Esophagus mucosa (tissue), 1 donor: ENCODE data around the gene OR52A1. TPM values are rescaled to one million over a fixed set of nuclear protein-coding genes. Genes with fewer than 3 reads are reported as not detected.

ENCODE experiments used
- ATAC-seq: fragments of 200-7000 bp; cut with Tn5 transposase; one replicate; pipeline ENCODE4 v1.9.1; 2020
- total RNA-seq: library from RNA; stranded (reverse); gene quantifications from one replicate; pipeline ENCODE4 v1.2.4, GENCODE V29; 2023
- donor health status: DM: yes; HTN: yes; CAD: no.

Gene OR52A1
- total RNA-seq, 1 donor from 2014 or later = not detected

GRCh38 chr11:5131584-5132335 lies 22.8 kb downstream of the OR52A1 start:
- ATAC-seq = no peak

- no peak for ATAC-seq
Observed at GRCh38 chr11:5129457-5129877, 25.1 kb downstream of the OR52A1 start.

- ATAC-seq = no peak
Observed at GRCh38 chr11:5124891-5125620, 29.5 kb downstream of the OR52A1 start.

GRCh38 chr11:5123802-5124521 lies 30.6 kb downstream of the OR52A1 start:
- ATAC-seq = peak; percentile 73

- ATAC-seq = no peak
Observed at GRCh38 chr11:5118893-5119292, 35.7 kb downstream of the OR52A1 start.

GRCh38 chr11:5117588-5117987 lies 37.0 kb downstream of the OR52A1 start:
- ATAC-seq = no peak

- no peak for ATAC-seq
Observed at GRCh38 chr11:5115339-5115738, 39.2 kb downstream of the OR52A1 start.

GRCh38 chr11:5107285-5107684 lies 47.3 kb downstream of the OR52A1 start:
- no peak for ATAC-seq

- no peak for ATAC-seq
Observed at GRCh38 chr11:5103066-5103465, 51.5 kb downstream of the OR52A1 start.

- no peak for ATAC-seq
Observed at GRCh38 chr11:5102246-5102645, 52.3 kb downstream of the OR52A1 start.

- ATAC-seq = no peak
Observed at GRCh38 chr11:5096011-5096410, 58.5 kb downstream of the OR52A1 start.

Other genes with a start within 250 kb of the OR52A1 start
- gene OR51G2, start 235.4 kb downstream of the OR52A1 start, total RNA-seq = not detected
- gene OR51G1, start 230.4 kb downstream of the OR52A1 start, total RNA-seq = not detected
- not detected for gene OR51A4, start 207.2 kb downstream of the OR52A1 start, total RNA-seq
- not detected for gene OR51A2, start 199.0 kb downstream of the OR52A1 start, total RNA-seq
- gene OR51L1, start 159.9 kb downstream of the OR52A1 start, total RNA-seq = not detected
- not detected for gene OR52J3, start 108.2 kb downstream of the OR52A1 start, total RNA-seq
- gene OR52E2, start 95.1 kb downstream of the OR52A1 start, total RNA-seq = not detected
- gene OR52E1, start 85.2 kb downstream of the OR52A1 start, total RNA-seq = not detected
- not detected for gene OR52A5, start 16.4 kb downstream of the OR52A1 start, total RNA-seq
- not detected for gene OR51V1, start 45.9 kb upstream of the OR52A1 start, total RNA-seq
- gene HBB, start 72.3 kb upstream of the OR52A1 start, total RNA-seq = 20.2 TPM
- not detected for gene HBD, start 79.7 kb upstream of the OR52A1 start, total RNA-seq
- not detected for gene HBG1, start 95.1 kb upstream of the OR52A1 start, total RNA-seq
- gene HBG2, start 100.0 kb upstream of the OR52A1 start, total RNA-seq = not detected
- gene HBE1, start 115.2 kb upstream of the OR52A1 start, total RNA-seq = not detected
- gene OR51B4, start 147.2 kb upstream of the OR52A1 start, total RNA-seq = not detected
- not detected for gene OR51B2, start 169.5 kb upstream of the OR52A1 start, total RNA-seq
- not detected for gene OR51B5, start 188.8 kb upstream of the OR52A1 start, total RNA-seq
- not detected for gene OR51B6, start 196.8 kb upstream of the OR52A1 start, total RNA-seq
- not detected for gene OR51M1, start 229.1 kb upstream of the OR52A1 start, total RNA-seq